Pancreas (tissue), 10 donors: Measurements from ENCODE around the gene MCF2L2. TPM values are rescaled to one million over a fixed set of nuclear protein-coding genes. Genes with fewer than 3 reads are reported as not detected.

Experiments used
- ATAC-seq, 4 donors: fragments of 200-7000 bp; cut with Tn5 transposase; one replicate each; pipeline versions ENCODE4 v1.8.0 to v1.9.1; 2020; ENCODE audit warnings: mild to moderate bottlenecking in 4 of 4, moderate library complexity in 4 of 4
- DNase-seq, 6 donors: peaks; one replicate each; pipeline ENCODE4 v3.0.0-alpha.2; 2020
- FAIRE-seq: peaks from 2 replicates; lab custom pipeline; 2012; peaks lifted over from hg19 to GRCh38; lab: Jason Lieb, UNC
- H3K27ac ChIP-seq, 4 donors: fragments of 200-600 bp; sonication (generic); 1 replicate in 3 of 4; 2 replicates in 1 of 4; pipeline versions ENCODE4 v1.5.0 to v1.8.0; 2020
- H3K27me3 ChIP-seq, 4 donors: fragments of 200-600 bp; one replicate each; pipeline ENCODE4 v1.8.0; 2021
- H3K36me3 ChIP-seq, 3 donors: fragments of 200-600 bp; sonication (generic) in 1 of 3; one replicate each; pipeline versions ENCODE4 v1.5.0 to v1.8.0; 2020 to 2021
- H3K4me1 ChIP-seq, 3 donors: fragments of 200-600 bp; one replicate each; pipeline ENCODE4 v1.8.0; 2021
- H3K4me3 ChIP-seq, 4 donors: fragments of 200-600 bp; sonication (generic) in 2 of 4; one replicate each; pipeline versions ENCODE4 v1.5.0 to v1.8.0; 2020 to 2021
- H3K9me3 ChIP-seq, 4 donors: fragments of 200-600 bp; one replicate each; pipeline ENCODE4 v1.8.0; 2021
- WGBS, 2 donors: extraction: QIAGEN DNeasy Blood & Tissue Kit; methylation state at CpG; one replicate each; pipeline ENCODE4 v1.1.7; 2013; 5-methylcytosine and 5-hydroxymethylcytosine counted together
- intact Hi-C, 3 donors: fragments of 100-400 bp; cut with DNase I; formaldehyde crosslinking; loops; one replicate each; pipeline versions ENCODE4 v1.11.1 to v1.14.2; 2022
- polyA plus RNA-seq, 2 donors: library from polyadenylated mRNA; stranded (reverse); fragments of 200-250 nt; gene quantifications; one replicate each; pipeline ENCODE4 v1.2.3, GENCODE V29; 2013
- total RNA-seq, 6 donors: library from RNA; stranded (reverse); fragmentation: NEBNext Ultra II Directional in 4 of 6; extraction: Animal tissue kit (Norgen Biotek cat#: 25700) in 4 of 6; gene quantifications; one replicate each; pipeline versions ENCODE4 v1.2.1 to v1.2.4, GENCODE V29; 2021 to 2023
- TF ChIP-seq, protein P1 (sequence below), 4 donors: fragments of 200-600 bp; sonication (generic) in 3 of 4; IDR thresholded peaks; one replicate each; pipeline versions ENCODE4 v1.5.0 to v1.8.0; 2021; ENCODE audit warnings: antibody characterized with exemption in 4 of 4
- donor health status: healthy with polysubstance abuse.
- donor health status: DM: no; HTN: no; CAD: no; lungs with moderate emphysema.
- donor health status: DM: no; HTN: no; CAD: no.
- donor health status: control.
- donor health status: control.
- donor health status: Bipolar disorder and iron deficiency.
- donor health status: DM: yes; HTN: yes; CAD: no.
- donor health status: DM: no; HTN: no; CAD: no.
- donor health status: DM: no; HTN: no; CAD: no.
- donor health status: DM: yes; HTN: yes; CAD: no.

The MCF2L2 gene
- total and polyA plus RNA-seq, 8 donors, result 0.54 to 2.0 (median 0.97) TPM

- DNase-seq, result no peak
- Histone ChIP-seq H3K27ac (no peak overlapping the region), H3K36me3 (no peaks in the 10 kb centered on the region), H3K4me1 (no peaks in the 10 kb centered on the region), H3K27me3 (no peaks in the 10 kb centered on the region), H3K4me3 (no peak overlapping the region), H3K9me3 (no peaks in the 10 kb centered on the region)
- no peak for FAIRE-seq
- TF ChIP-seq, protein P1, sequence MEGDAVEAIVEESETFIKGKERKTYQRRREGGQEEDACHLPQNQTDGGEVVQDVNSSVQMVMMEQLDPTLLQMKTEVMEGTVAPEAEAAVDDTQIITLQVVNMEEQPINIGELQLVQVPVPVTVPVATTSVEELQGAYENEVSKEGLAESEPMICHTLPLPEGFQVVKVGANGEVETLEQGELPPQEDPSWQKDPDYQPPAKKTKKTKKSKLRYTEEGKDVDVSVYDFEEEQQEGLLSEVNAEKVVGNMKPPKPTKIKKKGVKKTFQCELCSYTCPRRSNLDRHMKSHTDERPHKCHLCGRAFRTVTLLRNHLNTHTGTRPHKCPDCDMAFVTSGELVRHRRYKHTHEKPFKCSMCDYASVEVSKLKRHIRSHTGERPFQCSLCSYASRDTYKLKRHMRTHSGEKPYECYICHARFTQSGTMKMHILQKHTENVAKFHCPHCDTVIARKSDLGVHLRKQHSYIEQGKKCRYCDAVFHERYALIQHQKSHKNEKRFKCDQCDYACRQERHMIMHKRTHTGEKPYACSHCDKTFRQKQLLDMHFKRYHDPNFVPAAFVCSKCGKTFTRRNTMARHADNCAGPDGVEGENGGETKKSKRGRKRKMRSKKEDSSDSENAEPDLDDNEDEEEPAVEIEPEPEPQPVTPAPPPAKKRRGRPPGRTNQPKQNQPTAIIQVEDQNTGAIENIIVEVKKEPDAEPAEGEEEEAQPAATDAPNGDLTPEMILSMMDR (IDR thresholded peaks at IDR 0.05), result no peak
- no peak for ATAC-seq
- 81 to 85% methylated on average over 8 of the region's 8 CpGs for WGBS, 2 donors
- intact Hi-C loops, result no loop called here
These were observed 88.8 kb downstream of the MCF2L2 start for GRCh38 chr3:183339461-183340086.

GRCh38 chr3:183338520-183338919 is 89.9 kb downstream of the MCF2L2 start:
- no peak overlapping the region for H3K27ac ChIP-seq
- no peaks in the 10 kb centered on the region for H3K4me1 ChIP-seq
- H3K9me3 ChIP-seq, result no peaks in the 10 kb centered on the region
- no peak overlapping the region for H3K4me3 ChIP-seq
- no peak for ATAC-seq
- TF ChIP-seq, protein P1 (IDR thresholded peaks at IDR 0.05), result no peak
- FAIRE-seq, result no peak
- 84 to 94% methylated on average over 7 of the region's 7 CpGs for WGBS, 2 donors
- no peaks in the 10 kb centered on the region for H3K27me3 ChIP-seq
- no peak for DNase-seq
- intact Hi-C loops, result no loop called here
- no peaks in the 10 kb centered on the region for H3K36me3 ChIP-seq

- Histone ChIP-seq H3K36me3 (no peaks in the 10 kb centered on the region), H3K27me3 (no peaks in the 10 kb centered on the region), H3K4me3 (no peak overlapping the region), H3K27ac (no peak overlapping the region), H3K4me1 (no peaks in the 10 kb centered on the region), H3K9me3 (no peaks in the 10 kb centered on the region)
- intact Hi-C loops, result no loop called here
- no peak for FAIRE-seq
- WGBS, 2 donors, result 78% methylated on average over 8 of the region's 8 CpGs
- TF ChIP-seq, protein P1 (IDR thresholded peaks at IDR 0.05), result no peak
- no peak for ATAC-seq
- no peak for DNase-seq
These were observed 95.9 kb downstream of the MCF2L2 start for GRCh38 chr3:183332487-183332886.

GRCh38 chr3:183331498-183331897 is 96.9 kb downstream of the MCF2L2 start:
- ATAC-seq (no peak), FAIRE-seq (no peak), DNase-seq (no peak)
- Histone ChIP-seq H3K4me1 (no peaks in the 10 kb centered on the region), H3K9me3 (no peaks in the 10 kb centered on the region), H3K27ac (no peak overlapping the region), H3K27me3 (no peaks in the 10 kb centered on the region), H3K36me3 (no peaks in the 10 kb centered on the region), H3K4me3 (no peak overlapping the region)
- 75 to 83% methylated on average over 3 of the region's 3 CpGs for WGBS, 2 donors
- TF ChIP-seq, protein P1 (IDR thresholded peaks at IDR 0.05), result no peak
- intact Hi-C loops, result no loop called here

DNA sequence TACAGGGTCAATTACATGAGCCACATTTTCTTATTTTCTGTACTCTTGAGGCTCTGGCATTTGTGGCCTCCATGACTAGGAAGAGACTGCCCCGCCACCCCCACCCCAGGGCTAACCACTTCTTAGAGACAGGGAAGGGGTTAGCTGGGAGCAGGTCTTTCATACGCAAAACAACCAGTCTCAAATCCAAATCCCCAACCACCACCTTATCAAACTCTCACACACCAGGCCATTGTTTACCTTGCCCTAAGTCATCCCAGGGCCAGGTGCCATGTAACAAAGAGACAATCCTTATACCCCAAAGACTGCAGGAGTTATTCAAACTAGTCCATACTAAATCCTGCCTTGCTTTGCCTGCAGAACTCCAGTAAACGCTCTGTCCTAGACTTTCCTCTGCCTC is 97.5 kb downstream of the MCF2L2 start:
- ATAC-seq (no peak), FAIRE-seq (no peak), DNase-seq (no peak)
- Histone ChIP-seq H3K4me3 (no peak overlapping the region), H3K36me3 (no peaks in the 10 kb centered on the region), H3K27me3 (no peaks in the 10 kb centered on the region), H3K4me1 (no peaks in the 10 kb centered on the region), H3K27ac (no peak overlapping the region), H3K9me3 (no peaks in the 10 kb centered on the region)
- TF ChIP-seq, protein P1 (IDR thresholded peaks at IDR 0.05), result no peak
- WGBS, 2 donors, result 83 to 84% methylated on average over 3 of the region's 3 CpGs
- intact Hi-C loops, result no loop called here
